HEK293 (cell line): ENCODE data around the gene RRP1B.

Experiments used
- CTCF ChIA-PET: fragments of 350-600 bp; formaldehyde crosslinking; extraction: SDS; loops from one replicate; lab custom pipeline; 2021; ENCODE audit warnings: antibody characterized with exemption; lab: Yijun Ruan, JAX
- POLR2A ChIA-PET: fragments of 300-600 bp; formaldehyde crosslinking; extraction: SDS; loops from one replicate; lab custom pipeline; 2020; ENCODE audit warnings: antibody characterized with exemption, inconsistent platforms; lab: Yijun Ruan, JAX
- H3K27ac ChIP-seq: fragments of 200-500 bp; sonication (Bioruptor generic); 2 replicates; pipeline ENCODE4 v1.5.1; 2014; ENCODE audit warnings: low read depth, low read length, control low read depth, inconsistent platforms; ENCODE audit errors: extremely low read depth
- H3K36me3 ChIP-seq, 2 experiments: fragments of 200-500 bp in 1 of 2; sonication (Bioruptor generic) in 1 of 2; 1 replicate in 1 of 2; 2 replicates in 1 of 2; pipeline ENCODE4 v1.5.1; 2014 to 2017; ENCODE audit warnings: inconsistent platforms in 2 of 2, low read length in 2 of 2; ENCODE audit not compliant: control insufficient read depth in 2 of 2, insufficient read depth in 1 of 2
- H3K4me1 ChIP-seq: fragments of 200-500 bp; sonication (Bioruptor generic); 2 replicates; pipeline ENCODE4 v1.5.1; 2014; ENCODE audit warnings: mild to moderate bottlenecking, low read length, inconsistent platforms; ENCODE audit not compliant: control insufficient read depth, insufficient read depth
- H3K4me3 ChIP-seq: 2 replicates; pipeline ENCODE4 v1.5.1; 2011; ENCODE audit warnings: low read depth, mild to moderate bottlenecking, control low read depth, low read length, moderate library complexity
- H3K9me3 ChIP-seq: fragments of 200-500 bp; sonication (Bioruptor generic); 2 replicates; pipeline ENCODE4 v1.5.1; 2014; ENCODE audit warnings: low read depth, low read length, inconsistent platforms; ENCODE audit not compliant: control insufficient read depth, insufficient read depth
- KLF10 ChIP-seq: fragments of 450-650 bp; IDR thresholded peaks from 2 replicates; pipeline ENCODE4 v1.5.1; 2018; ENCODE audit warnings: missing biosample characterization, mild to moderate bottlenecking, missing genetic modification characterization
- PRDM1 ChIP-seq: fragments of 450-650 bp; formaldehyde crosslinking; IDR thresholded peaks from 2 replicates; pipeline ENCODE4; 2016; ENCODE audit warnings: missing biosample characterization, missing genetic modification characterization
- YY2 ChIP-seq: fragments of 450-650 bp; formaldehyde crosslinking; IDR thresholded peaks from 2 replicates; pipeline ENCODE4 v1.5.1; 2016; ENCODE audit warnings: missing biosample characterization, missing genetic modification characterization
- ZBTB17 ChIP-seq: fragments of 450-650 bp; formaldehyde crosslinking; IDR thresholded peaks from 2 replicates; pipeline ENCODE4 v1.5.1; 2016; ENCODE audit warnings: missing biosample characterization, missing genetic modification characterization
- ZFP41 ChIP-seq: fragments of 450-650 bp; formaldehyde crosslinking; IDR thresholded peaks from 2 replicates; pipeline ENCODE4 v1.5.1; 2016; ENCODE audit warnings: missing biosample characterization, missing genetic modification characterization, borderline replicate concordance
- ZIC2 ChIP-seq: fragments of 450-650 bp; formaldehyde crosslinking; IDR thresholded peaks from 2 replicates; pipeline ENCODE4 v1.5.1; 2016; ENCODE audit warnings: missing biosample characterization, missing genetic modification characterization
- ZNF146 ChIP-seq: fragments of 450-650 bp; formaldehyde crosslinking; IDR thresholded peaks from 2 replicates; pipeline ENCODE4 v1.5.1; 2016; ENCODE audit warnings: missing biosample characterization, missing genetic modification characterization
- ZNF239 ChIP-seq: fragments of 450-650 bp; formaldehyde crosslinking; IDR thresholded peaks from 2 replicates; pipeline ENCODE4 v1.5.1; 2016; ENCODE audit warnings: missing biosample characterization, missing genetic modification characterization
- ZNF394 ChIP-seq: fragments of 450-650 bp; formaldehyde crosslinking; IDR thresholded peaks from 2 replicates; pipeline ENCODE4 v1.5.1; 2016; ENCODE audit warnings: missing biosample characterization, missing genetic modification characterization, mild to moderate bottlenecking, moderate library complexity, borderline replicate concordance
- ZNF416 ChIP-seq: fragments of 450-650 bp; formaldehyde crosslinking; IDR thresholded peaks from 2 replicates; pipeline ENCODE4 v1.5.1; 2016; ENCODE audit warnings: missing biosample characterization, missing genetic modification characterization
- ZNF510 ChIP-seq: fragments of 450-650 bp; formaldehyde crosslinking; IDR thresholded peaks from 2 replicates; pipeline ENCODE4 v1.5.1; 2018; ENCODE audit warnings: mild to moderate bottlenecking, missing genetic modification characterization, missing biosample characterization; ENCODE audit not compliant: insufficient replicate concordance
- ZNF548 ChIP-seq: fragments of 450-650 bp; formaldehyde crosslinking; IDR thresholded peaks from 2 replicates; pipeline ENCODE4 v1.5.1; 2016; ENCODE audit warnings: missing biosample characterization, missing genetic modification characterization
- ZNF555 ChIP-seq: fragments of 450-650 bp; formaldehyde crosslinking; conservative IDR thresholded peaks from 2 replicates; pipeline ENCODE4 v1.5.1; 2017; ENCODE audit warnings: missing biosample characterization, mild to moderate bottlenecking, missing genetic modification characterization, inconsistent platforms
- ZNF560 ChIP-seq: fragments of 450-650 bp; formaldehyde crosslinking; IDR thresholded peaks from 2 replicates; pipeline ENCODE4 v1.5.1; 2017; ENCODE audit warnings: missing biosample characterization, missing genetic modification characterization, borderline replicate concordance
- ZNF600 ChIP-seq: fragments of 450-650 bp; formaldehyde crosslinking; IDR thresholded peaks from 2 replicates; pipeline ENCODE4 v1.5.1; 2016; ENCODE audit warnings: missing biosample characterization, missing genetic modification characterization
- ZNF624 ChIP-seq: fragments of 450-650 bp; formaldehyde crosslinking; IDR thresholded peaks from 2 replicates; pipeline ENCODE4 v1.5.1; 2017; ENCODE audit warnings: missing biosample characterization, missing genetic modification characterization
- TF ChIP-seq, protein P1 (sequence below): fragments of 450-650 bp; formaldehyde crosslinking; IDR thresholded peaks from 2 replicates; pipeline ENCODE4 v1.5.1; 2016; ENCODE audit warnings: missing biosample characterization, missing genetic modification characterization
- TF ChIP-seq, protein P2 (sequence below): fragments of 450-650 bp; formaldehyde crosslinking; IDR thresholded peaks from 2 replicates; pipeline ENCODE4 v1.5.1; 2016; ENCODE audit warnings: missing biosample characterization, missing genetic modification characterization
- TF ChIP-seq, protein P3 (sequence below): fragments of 450-650 bp; formaldehyde crosslinking; IDR thresholded peaks from 2 replicates; pipeline ENCODE4 v1.5.1; 2016; ENCODE audit warnings: missing biosample characterization, missing genetic modification characterization
- TF ChIP-seq, protein P4 (sequence below): fragments of 450-650 bp; formaldehyde crosslinking; IDR thresholded peaks from 2 replicates; pipeline ENCODE4 v1.5.1; 2016; ENCODE audit warnings: missing biosample characterization, missing genetic modification characterization
- TF ChIP-seq, protein P5 (sequence below): fragments of 450-650 bp; formaldehyde crosslinking; IDR thresholded peaks from 2 replicates; pipeline ENCODE4 v1.5.1; 2016; ENCODE audit warnings: missing biosample characterization, missing genetic modification characterization, borderline replicate concordance

Gene RRP1B

DNA sequence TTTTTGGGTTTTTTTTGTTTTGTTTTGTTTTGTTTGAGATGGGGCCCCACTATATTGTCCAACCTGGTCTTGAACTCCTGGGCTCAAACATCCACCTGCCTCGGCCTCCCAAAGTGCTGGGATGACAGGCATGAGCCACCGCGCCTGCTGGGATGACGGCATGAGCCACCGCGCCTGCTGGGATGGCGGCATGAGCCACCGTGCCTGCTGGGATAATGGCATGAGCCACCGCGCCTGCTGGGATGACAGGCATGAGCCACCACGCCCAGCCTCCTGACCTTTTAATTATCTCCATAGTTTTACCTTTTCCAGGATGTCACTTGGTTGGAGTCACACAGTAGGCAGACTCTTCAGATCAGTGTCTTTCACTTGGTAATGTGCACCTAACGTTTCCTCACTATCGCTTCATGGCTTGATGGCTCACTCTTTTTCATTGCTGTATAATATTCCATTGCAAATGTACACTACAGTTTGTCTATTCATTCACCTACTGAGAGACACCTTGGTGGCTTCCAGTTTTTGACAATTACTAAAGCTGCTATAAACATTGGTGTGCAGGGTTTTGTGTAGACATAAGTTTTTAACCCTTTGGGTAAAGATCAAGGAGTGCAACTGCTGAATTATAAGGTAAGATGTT lies 49.5 kb downstream of the RRP1B start:
- no peaks in the 10 kb centered on the region for H3K36me3 ChIP-seq
- H3K9me3 ChIP-seq = no peaks in the 10 kb centered on the region
- no peak overlapping the region for H3K27ac ChIP-seq
- H3K4me1 ChIP-seq = peaks cover 6% of the 10 kb centered on the region
- TF ChIP-seq, protein P1, sequence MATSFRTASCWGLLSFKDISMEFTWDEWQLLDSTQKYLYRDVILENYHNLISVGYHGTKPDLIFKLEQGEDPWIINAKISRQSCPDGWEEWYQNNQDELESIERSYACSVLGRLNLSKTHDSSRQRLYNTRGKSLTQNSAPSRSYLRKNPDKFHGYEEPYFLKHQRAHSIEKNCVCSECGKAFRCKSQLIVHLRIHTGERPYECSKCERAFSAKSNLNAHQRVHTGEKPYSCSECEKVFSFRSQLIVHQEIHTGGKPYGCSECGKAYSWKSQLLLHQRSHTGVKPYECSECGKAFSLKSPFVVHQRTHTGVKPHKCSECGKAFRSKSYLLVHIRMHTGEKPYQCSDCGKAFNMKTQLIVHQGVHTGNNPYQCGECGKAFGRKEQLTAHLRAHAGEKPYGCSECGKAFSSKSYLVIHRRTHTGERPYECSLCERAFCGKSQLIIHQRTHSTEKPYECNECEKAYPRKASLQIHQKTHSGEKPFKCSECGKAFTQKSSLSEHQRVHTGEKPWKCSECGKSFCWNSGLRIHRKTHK (tag by site-specific recombination) = no peak
- TF ChIP-seq ZNF394 = no peak
- TF ChIP-seq, protein P2, sequence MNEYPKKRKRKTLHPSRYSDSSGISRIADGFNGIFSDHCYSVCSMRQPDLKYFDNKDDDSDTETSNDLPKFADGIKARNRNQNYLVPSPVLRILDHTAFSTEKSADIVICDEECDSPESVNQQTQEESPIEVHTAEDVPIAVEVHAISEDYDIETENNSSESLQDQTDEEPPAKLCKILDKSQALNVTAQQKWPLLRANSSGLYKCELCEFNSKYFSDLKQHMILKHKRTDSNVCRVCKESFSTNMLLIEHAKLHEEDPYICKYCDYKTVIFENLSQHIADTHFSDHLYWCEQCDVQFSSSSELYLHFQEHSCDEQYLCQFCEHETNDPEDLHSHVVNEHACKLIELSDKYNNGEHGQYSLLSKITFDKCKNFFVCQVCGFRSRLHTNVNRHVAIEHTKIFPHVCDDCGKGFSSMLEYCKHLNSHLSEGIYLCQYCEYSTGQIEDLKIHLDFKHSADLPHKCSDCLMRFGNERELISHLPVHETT (tag by site-specific recombination) = 0 out of 2 replicates have a peak, but pooled peaks have one; percentile 38
- TF ChIP-seq ZIC2 = peak; percentile 90
- TF ChIP-seq, protein P3, sequence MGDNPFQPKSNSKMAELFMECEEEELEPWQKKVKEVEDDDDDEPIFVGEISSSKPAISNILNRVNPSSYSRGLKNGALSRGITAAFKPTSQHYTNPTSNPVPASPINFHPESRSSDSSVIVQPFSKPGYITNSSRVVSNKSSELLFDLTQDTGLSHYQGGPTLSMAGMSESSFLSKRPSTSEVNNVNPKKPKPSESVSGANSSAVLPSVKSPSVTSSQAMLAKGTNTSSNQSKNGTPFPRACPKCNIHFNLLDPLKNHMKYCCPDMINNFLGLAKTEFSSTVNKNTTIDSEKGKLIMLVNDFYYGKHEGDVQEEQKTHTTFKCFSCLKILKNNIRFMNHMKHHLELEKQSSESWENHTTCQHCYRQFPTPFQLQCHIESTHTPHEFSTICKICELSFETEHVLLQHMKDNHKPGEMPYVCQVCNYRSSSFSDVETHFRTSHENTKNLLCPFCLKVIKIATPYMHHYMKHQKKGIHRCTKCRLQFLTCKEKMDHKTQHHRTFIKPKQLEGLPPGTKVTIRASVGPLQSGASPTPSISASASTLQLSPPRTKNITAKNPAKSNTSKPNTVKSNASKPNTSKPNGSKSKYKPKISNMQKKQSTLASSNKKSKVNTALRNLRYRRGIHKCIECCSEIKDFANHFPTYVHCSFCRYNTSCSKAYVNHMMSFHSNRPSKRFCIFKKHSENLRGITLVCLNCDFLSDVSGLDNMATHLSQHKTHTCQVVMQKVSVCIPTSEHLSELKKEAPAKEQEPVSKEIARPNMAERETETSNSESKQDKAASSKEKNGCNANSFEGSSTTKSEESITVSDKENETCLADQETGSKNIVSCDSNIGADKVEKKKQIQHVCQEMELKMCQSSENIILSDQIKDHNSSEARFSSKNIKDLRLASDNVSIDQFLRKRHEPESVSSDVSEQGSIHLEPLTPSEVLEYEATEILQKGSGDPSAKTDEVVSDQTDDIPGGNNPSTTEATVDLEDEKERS (tag by site-specific recombination) = peak; percentile 94
- TF ChIP-seq, protein P4, sequence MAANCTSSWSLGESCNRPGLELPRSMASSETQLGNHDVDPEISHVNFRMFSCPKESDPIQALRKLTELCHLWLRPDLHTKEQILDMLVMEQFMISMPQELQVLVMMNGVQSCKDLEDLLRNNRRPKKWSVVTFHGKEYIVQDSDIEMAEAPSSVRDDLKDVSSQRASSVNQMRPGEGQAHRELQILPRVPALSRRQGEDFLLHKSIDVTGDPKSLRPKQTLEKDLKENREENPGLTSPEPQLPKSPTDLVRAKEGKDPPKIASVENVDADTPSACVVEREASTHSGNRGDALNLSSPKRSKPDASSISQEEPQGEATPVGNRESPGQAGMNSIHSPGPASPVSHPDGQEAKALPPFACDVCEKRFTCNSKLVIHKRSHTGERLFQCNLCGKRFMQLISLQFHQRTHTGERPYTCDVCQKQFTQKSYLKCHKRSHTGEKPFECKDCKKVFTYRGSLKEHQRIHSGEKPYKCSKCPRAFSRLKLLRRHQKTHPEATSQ (tag by site-specific recombination) = 0 out of 2 replicates have a peak, but pooled peaks have one; percentile 10
- TF ChIP-seq ZNF146 (tag by site-specific recombination) = peak; percentile 100
- TF ChIP-seq, all 188 proteins: peak for 5
- ChIA-PET POLR2A (no interaction called here), CTCF (no interaction called here)
- no peak overlapping the region for H3K4me3 ChIP-seq

DNA sequence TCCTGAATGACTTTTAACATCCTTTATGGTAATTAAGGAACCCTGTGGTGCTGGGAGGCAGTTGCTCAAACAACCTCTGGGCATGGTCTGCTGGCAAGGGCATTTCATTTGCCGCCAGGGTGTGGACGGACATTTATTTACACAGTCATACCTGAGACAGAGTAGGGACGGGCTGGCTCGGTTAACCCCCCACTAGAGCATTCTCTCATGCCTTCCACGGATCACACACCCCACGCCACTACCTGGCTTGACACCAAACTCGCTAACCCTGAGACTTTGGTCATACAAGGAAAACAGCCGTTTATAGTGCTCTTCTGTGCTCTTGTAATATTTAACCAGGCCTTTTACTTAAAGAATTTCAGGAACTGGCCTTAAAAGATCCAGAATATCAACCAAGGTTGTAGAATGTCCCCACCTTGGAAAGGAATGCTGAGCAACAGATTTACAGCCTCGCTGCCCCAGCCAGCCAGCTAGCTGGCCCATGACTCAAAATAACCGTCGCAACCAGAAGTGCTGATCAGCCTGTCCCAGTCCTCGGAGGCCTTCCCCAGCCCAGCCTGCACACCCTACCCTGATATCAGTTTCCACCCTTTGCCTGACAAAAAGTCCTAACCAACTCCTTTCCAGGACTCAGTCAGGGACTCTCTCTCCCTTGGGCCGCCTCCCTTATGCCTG lies 53.0 kb downstream of the RRP1B start:
- H3K36me3 ChIP-seq = no peaks in the 10 kb centered on the region
- H3K9me3 ChIP-seq = no peaks in the 10 kb centered on the region
- ChIA-PET CTCF (no interaction called here), POLR2A (interaction anchor here (0.9 kb wide), 1 partner anchor 41 kb away, joined by 3 read pairs; no protein-coding TSS in a partner anchor)
- no peak overlapping the region for H3K4me3 ChIP-seq
- no peak overlapping the region; the same call in 1 of the 2 replicates for H3K27ac ChIP-seq
- H3K4me1 ChIP-seq = peaks cover 6% of the 10 kb centered on the region
- TF ChIP-seq ZNF600 (tag by site-specific recombination) (peak; percentile 75), YY2 (tag by site-specific recombination) (no peak), ZBTB17 (peak; percentile 74), ZNF239 (tag by site-specific recombination) (no peak), ZNF548 (tag by site-specific recombination) (no peak), PRDM1 (tag by site-specific recombination) (no peak), ZNF555 (tag by site-specific recombination) (no peak), ZFP41 (tag by site-specific recombination) (no peak), ZNF624 (no peak), ZNF560 (no peak), ZNF416 (tag by site-specific recombination) (no peak), KLF10 (tag by site-specific recombination) (no peak), ZNF510 (tag by site-specific recombination) (no peak)
- TF ChIP-seq, protein P5, sequence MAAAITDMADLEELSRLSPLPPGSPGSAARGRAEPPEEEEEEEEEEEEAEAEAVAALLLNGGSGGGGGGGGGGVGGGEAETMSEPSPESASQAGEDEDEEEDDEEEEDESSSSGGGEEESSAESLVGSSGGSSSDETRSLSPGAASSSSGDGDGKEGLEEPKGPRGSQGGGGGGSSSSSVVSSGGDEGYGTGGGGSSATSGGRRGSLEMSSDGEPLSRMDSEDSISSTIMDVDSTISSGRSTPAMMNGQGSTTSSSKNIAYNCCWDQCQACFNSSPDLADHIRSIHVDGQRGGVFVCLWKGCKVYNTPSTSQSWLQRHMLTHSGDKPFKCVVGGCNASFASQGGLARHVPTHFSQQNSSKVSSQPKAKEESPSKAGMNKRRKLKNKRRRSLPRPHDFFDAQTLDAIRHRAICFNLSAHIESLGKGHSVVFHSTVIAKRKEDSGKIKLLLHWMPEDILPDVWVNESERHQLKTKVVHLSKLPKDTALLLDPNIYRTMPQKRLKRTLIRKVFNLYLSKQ (tag by site-specific recombination) = no peak
- TF ChIP-seq, protein P1 (tag by site-specific recombination) = no peak
